Measurements from ENCODE around the gene TNIK.
"Not testable (repeated sequence)": the region's sequence is repeated elsewhere in the genome, so short reads cannot be mapped to it uniquely, and the experiment has no call there.

Gene TNIK

GRCh38 chr3:171314341-171314740 lies 145.9 kb downstream of the TNIK start:
- no peak for DNase-seq (ENCODE audit: insufficient read length)
- TF ChIP-seq TAF1 (IDR thresholded peaks at IDR 0.05; ENCODE audit: borderline replicate concordance, low read depth, low read length) (no peak), POLR2A (IDR thresholded peaks at IDR 0.05; ENCODE audit: low read depth, low read length) (no peak)
- FAIRE-seq: no peak

DNA sequence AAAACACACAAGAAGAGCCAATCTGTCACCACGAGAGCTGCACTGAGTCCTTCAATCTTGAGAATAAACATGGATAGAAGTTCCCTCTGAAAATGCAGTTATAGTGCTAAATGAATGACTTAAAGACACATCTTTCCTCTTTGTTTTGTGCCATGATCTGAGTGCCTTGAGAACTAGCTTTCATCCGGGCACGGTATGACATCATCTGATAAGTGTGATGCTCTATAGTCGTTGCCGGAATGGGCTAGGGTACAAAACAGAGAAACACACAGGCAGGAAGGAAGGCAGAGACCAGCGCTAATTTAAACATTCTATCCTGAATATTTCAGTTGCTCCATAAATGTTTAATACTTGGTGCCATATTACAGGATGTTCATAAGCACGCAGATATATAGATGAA lies 146.5 kb downstream of the TNIK start:
- FAIRE-seq: no peak
- TF ChIP-seq POLR2AphosphoS5 (IDR thresholded peaks at IDR 0.05; ENCODE audit: low read depth, low read length) (no peak), POLR2A (IDR thresholded peaks at IDR 0.05; ENCODE audit: low read depth, low read length) (no peak), TAF1 (IDR thresholded peaks at IDR 0.05; ENCODE audit: borderline replicate concordance, low read depth, low read length) (no peak)
- DNase-seq (ENCODE audit: insufficient read length): no peak

DNA sequence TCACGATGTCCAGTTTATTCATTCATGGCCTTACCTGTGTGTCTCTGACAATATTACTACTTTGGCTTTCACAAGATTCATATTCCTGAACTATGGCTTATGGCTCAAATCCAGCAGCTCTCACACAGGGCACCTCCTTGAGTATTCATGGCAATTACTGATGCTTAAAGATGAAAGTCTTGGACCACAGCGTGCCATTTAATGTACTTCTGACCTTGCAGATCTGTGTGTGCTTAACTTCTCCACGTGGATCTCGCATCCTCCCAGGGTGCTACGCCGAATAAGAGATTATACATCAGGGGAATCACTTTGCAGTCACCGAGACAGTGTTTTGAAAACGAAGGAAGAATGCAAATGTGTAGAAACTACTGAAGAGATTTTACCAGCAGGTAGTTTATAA lies 147.5 kb downstream of the TNIK start:
- DNase-seq (ENCODE audit: insufficient read length) (no peak), FAIRE-seq (peak; percentile 42)
- TF ChIP-seq TAF1 (IDR thresholded peaks at IDR 0.05; ENCODE audit: borderline replicate concordance, low read depth, low read length) (no peak), POLR2A (IDR thresholded peaks at IDR 0.05; ENCODE audit: low read depth, low read length) (no peak), POLR2AphosphoS5 (IDR thresholded peaks at IDR 0.05; ENCODE audit: low read depth, low read length) (no peak)

DNA sequence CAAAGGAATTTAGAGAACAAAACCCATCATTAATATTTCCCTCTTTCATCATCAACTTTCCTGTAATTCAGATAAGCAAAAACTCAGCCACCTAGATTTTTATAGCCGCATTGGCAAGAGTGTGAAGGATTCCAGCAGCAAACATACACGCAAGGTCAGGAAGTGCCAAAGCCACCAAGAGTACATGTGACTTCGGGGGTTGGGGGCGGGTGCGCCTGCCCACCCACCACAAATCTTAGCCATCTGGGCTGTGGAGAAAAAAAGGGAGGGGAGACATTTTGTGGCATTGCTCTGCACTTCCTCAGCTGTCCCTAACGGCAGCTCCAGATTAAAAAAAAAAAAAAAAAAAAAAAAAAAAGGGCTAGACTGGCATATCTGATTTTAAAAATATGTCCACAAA lies 148.4 kb downstream of the TNIK start:
- DNase-seq (ENCODE audit: insufficient read length): no peak
- FAIRE-seq: no peak
- TF ChIP-seq POLR2A (IDR thresholded peaks at IDR 0.05; ENCODE audit: low read depth, low read length) (no peak), TAF1 (IDR thresholded peaks at IDR 0.05; ENCODE audit: borderline replicate concordance, low read depth, low read length) (no peak), POLR2AphosphoS5 (IDR thresholded peaks at IDR 0.05; ENCODE audit: low read depth, low read length) (no peak)

DNA sequence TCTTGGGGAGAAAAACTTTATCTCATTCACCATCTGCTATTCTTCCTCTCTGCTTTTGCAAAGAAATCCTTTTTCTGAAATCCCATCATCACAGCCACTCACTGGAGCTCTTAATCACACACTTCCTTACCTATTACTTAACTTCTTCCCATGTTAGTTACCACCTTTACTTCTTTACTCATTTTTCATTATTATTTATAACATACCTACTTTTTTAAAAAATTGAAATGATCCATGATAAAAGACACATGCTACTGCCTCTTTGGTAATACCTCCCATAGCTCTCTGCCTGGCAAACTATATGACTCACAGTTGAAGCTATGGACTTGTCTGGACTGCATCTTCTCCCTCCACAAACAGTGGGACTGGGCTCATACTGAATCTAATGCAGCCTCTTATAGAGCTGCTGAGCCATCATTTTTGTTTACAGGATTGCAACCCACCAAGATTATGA lies 150.3 kb downstream of the TNIK start:
- peak; percentile 60 for FAIRE-seq
- TF ChIP-seq TAF1 (IDR thresholded peaks at IDR 0.05; ENCODE audit: borderline replicate concordance, low read depth, low read length) (no peak), POLR2AphosphoS5 (IDR thresholded peaks at IDR 0.05; ENCODE audit: low read depth, low read length) (no peak), POLR2A (IDR thresholded peaks at IDR 0.05; ENCODE audit: low read depth, low read length) (no peak)
- no peak for DNase-seq (ENCODE audit: insufficient read length)

- FAIRE-seq (no peak), DNase-seq (ENCODE audit: insufficient read length) (no peak)
- TF ChIP-seq TAF1 (IDR thresholded peaks at IDR 0.05; ENCODE audit: borderline replicate concordance, low read depth, low read length) (no peak), POLR2A (IDR thresholded peaks at IDR 0.05; ENCODE audit: low read depth, low read length) (no peak), POLR2AphosphoS5 (IDR thresholded peaks at IDR 0.05; ENCODE audit: low read depth, low read length) (no peak)
Measured at GRCh38 chr3:171307988-171308387, 152.2 kb downstream of the TNIK start.

DNA sequence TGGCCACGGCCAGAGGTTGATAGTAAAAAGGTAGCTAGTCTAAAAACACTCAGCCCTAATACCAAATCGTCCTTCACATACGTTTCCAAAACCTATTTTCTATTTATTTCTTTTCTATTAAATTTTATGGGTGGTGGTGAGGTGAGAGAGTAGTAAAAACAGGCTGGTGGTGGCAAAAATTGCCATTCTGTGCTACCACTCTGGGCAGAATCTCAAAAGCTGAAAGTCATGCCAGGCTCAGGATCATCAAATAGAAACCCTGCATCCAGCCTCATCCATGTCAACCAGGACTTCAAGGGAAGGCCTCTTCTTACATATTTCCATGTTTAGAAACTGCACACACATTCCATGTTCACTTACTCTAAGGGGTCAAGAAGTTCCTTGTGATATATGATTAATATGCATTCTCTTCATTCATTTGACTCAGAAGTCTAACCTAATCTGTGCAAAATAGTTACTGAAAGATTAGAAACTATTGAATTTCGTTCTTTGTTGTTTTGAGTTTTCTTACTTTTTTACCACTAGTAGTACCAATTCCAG lies 153.1 kb downstream of the TNIK start:
- DNase-seq (ENCODE audit: insufficient read length): no peak
- FAIRE-seq: peak; percentile 65
- no peak for TF ChIP-seq POLR2AphosphoS5 (IDR thresholded peaks at IDR 0.05; ENCODE audit: low read depth, low read length)
- no peak for TF ChIP-seq TAF1 (IDR thresholded peaks at IDR 0.05; ENCODE audit: borderline replicate concordance, low read depth, low read length)
- TF ChIP-seq POLR2A (IDR thresholded peaks at IDR 0.05; ENCODE audit: low read depth, low read length): no peak

- FAIRE-seq (no peak), DNase-seq (ENCODE audit: insufficient read length) (no peak)
- TF ChIP-seq TAF1 (IDR thresholded peaks at IDR 0.05; ENCODE audit: borderline replicate concordance, low read depth, low read length): no peak
- TF ChIP-seq POLR2A (IDR thresholded peaks at IDR 0.05; ENCODE audit: low read depth, low read length): no peak
- TF ChIP-seq POLR2AphosphoS5 (IDR thresholded peaks at IDR 0.05; ENCODE audit: low read depth, low read length): no peak
Measured at GRCh38 chr3:171306631-171307030, 153.6 kb downstream of the TNIK start.

DNA sequence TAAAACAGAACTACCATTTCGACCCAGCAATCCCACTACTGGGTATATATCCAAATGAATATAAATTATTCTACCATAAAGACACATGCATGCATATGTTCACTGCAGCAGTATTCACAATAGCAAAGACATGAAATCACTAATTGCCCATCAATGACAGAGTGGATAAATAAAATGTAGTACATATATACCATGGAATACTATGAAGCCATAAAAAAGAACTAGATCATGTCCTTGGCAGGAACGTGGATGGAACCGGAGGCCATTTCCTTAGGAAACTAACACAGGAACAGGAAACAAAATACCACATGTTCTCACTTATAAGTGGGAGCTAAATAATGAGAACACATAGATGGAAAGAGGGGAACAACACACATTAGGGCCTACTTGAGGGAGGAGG lies 154.4 kb downstream of the TNIK start:
- FAIRE-seq; DNase-seq (ENCODE audit: insufficient read length): not testable (repeated sequence)

- not testable (repeated sequence) for FAIRE-seq; DNase-seq (ENCODE audit: insufficient read length)
Measured at GRCh38 chr3:171304498-171304897, 155.7 kb downstream of the TNIK start.

DNA sequence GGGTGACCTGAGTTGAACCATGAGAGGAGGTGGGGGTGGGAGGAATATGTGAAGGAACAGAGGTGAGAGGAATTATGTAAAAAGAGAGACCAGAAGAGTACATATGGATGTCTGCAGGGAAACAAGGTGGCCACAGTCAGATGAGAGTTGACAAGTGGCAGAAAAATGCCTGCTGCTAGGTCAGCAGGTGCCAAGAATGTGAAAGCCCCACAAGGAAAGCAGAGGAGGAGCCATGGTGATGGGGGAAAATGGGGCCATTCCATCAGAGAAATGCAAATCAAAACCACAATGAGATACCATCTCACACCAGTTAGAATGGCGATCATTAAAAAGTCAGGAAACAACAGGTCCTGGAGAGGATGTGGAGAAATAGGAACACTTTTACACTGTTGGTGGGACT lies 156.2 kb downstream of the TNIK start:
- FAIRE-seq; DNase-seq (ENCODE audit: insufficient read length): not testable (repeated sequence)

DNA sequence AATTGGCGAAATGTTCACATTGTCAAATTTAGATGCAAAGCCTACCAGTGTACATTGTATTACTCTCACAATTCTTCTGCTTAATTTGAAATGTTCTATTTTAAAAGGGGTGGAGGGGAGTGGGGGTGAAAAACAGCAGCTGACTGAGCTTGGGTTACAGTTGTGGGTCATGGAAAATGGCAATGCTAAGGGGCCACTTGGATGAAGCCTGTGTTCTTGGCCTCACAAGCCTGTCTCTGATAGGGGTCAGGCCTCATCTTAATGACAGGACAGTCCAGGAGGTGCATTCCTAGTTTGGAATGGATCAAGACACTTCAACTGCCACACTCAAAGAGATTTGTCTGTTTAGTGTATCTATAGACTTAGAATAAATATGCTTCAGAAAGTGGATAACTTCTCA lies 158.2 kb downstream of the TNIK start:
- no peak for DNase-seq (ENCODE audit: insufficient read length)
- FAIRE-seq: no peak
- TF ChIP-seq POLR2AphosphoS5 (IDR thresholded peaks at IDR 0.05; ENCODE audit: low read depth, low read length) (no peak), TAF1 (IDR thresholded peaks at IDR 0.05; ENCODE audit: borderline replicate concordance, low read depth, low read length) (no peak), POLR2A (IDR thresholded peaks at IDR 0.05; ENCODE audit: low read depth, low read length) (no peak)

GRCh38 chr3:171301002-171301401 lies 159.2 kb downstream of the TNIK start:
- FAIRE-seq (no peak), DNase-seq (ENCODE audit: insufficient read length) (no peak)
- TF ChIP-seq TAF1 (IDR thresholded peaks at IDR 0.05; ENCODE audit: borderline replicate concordance, low read depth, low read length) (no peak), POLR2AphosphoS5 (IDR thresholded peaks at IDR 0.05; ENCODE audit: low read depth, low read length) (no peak)

Data from GM12892 (cell line).